ENCODE results near the gene SEC61B. TPM values are rescaled to one million over a fixed set of nuclear protein-coding genes. Genes with fewer than 3 reads are reported as not detected.
A peak's percentile ranks its signal among the peaks of the same experiment; 100 is the strongest.

Gene SEC61B
- total RNA-seq, 1 experiment from 2014 or later, result 167 TPM

DNA sequence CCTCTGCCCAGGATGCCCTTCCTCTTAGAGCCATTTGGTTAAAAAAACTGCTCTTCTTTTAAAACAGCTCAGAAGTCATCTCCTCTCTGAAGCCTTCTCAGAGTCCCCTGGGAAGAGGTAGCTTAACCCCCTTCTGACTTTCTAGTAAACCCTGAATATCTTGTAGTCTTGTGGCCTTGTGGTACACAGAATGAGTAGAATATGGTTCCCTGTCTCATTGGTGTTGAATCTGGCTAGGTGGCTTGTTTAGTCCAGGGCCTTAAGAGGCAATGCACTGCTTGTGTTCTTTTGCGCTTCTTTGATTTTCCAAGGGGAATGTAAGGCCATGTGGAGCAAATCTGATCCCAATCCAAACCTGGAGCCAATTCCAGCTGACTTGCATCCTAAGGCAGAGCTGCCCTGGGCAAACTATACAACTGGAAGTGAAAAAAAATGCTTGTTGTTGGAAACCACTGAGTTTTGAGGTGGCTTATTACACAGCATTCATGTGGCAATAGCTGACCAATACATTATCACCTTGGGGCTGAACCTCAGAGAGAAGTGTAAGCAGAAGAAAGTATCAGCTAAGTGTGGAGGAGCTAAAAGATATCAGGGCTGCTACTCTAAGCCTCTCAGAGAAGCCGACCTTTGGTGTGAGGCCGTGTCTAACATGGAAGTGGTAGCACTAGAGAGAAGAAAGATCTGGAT lies 31.3 kb upstream of the SEC61B start:
- H3K9me3 Mint-ChIP-seq, result no peaks in the 10 kb centered on the region
- no peak overlapping the region for H3K4me3 Mint-ChIP-seq
- H3K36me3 Mint-ChIP-seq, result no peaks in the 10 kb centered on the region
- ATAC-seq, result no peak
- no peak for DNase-seq (ENCODE audit: low spot score)
- ChIA-PET POLR2A (no interaction called here), CTCF (no interaction called here)
- H3K27me3 Mint-ChIP-seq (ENCODE audit: low read depth), result peaks cover 2% of the 10 kb centered on the region; the same call in 1 of the 2 replicates
- TF ChIP-seq ZNF423 (CRISPR knock-in tag; IDR thresholded peaks at IDR 0.05) (no peak), NR3C1 (CRISPR knock-in tag; conservative IDR thresholded peaks at IDR 0.05; ENCODE audit: low read depth) (no peak), ZNF396 (CRISPR knock-in tag; IDR thresholded peaks at IDR 0.05; ENCODE audit: borderline replicate concordance) (no peak), JUN (CRISPR knock-in tag; IDR thresholded peaks at IDR 0.05) (no peak), NFATC4 (CRISPR knock-in tag; IDR thresholded peaks at IDR 0.05) (no peak), ZNF416 (CRISPR knock-in tag; IDR thresholded peaks at IDR 0.05) (no peak), CBFB (CRISPR knock-in tag; IDR thresholded peaks at IDR 0.05; ENCODE audit: low read depth) (no peak)
- TF ChIP-seq, protein P1, sequence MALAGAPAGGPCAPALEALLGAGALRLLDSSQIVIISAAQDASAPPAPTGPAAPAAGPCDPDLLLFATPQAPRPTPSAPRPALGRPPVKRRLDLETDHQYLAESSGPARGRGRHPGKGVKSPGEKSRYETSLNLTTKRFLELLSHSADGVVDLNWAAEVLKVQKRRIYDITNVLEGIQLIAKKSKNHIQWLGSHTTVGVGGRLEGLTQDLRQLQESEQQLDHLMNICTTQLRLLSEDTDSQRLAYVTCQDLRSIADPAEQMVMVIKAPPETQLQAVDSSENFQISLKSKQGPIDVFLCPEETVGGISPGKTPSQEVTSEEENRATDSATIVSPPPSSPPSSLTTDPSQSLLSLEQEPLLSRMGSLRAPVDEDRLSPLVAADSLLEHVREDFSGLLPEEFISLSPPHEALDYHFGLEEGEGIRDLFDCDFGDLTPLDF (CRISPR knock-in tag; IDR thresholded peaks at IDR 0.05), result no peak
- TF ChIP-seq, protein P2, sequence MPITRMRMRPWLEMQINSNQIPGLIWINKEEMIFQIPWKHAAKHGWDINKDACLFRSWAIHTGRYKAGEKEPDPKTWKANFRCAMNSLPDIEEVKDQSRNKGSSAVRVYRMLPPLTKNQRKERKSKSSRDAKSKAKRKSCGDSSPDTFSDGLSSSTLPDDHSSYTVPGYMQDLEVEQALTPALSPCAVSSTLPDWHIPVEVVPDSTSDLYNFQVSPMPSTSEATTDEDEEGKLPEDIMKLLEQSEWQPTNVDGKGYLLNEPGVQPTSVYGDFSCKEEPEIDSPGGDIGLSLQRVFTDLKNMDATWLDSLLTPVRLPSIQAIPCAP (CRISPR knock-in tag; IDR thresholded peaks at IDR 0.05), result no peak
- TF ChIP-seq, protein P3, sequence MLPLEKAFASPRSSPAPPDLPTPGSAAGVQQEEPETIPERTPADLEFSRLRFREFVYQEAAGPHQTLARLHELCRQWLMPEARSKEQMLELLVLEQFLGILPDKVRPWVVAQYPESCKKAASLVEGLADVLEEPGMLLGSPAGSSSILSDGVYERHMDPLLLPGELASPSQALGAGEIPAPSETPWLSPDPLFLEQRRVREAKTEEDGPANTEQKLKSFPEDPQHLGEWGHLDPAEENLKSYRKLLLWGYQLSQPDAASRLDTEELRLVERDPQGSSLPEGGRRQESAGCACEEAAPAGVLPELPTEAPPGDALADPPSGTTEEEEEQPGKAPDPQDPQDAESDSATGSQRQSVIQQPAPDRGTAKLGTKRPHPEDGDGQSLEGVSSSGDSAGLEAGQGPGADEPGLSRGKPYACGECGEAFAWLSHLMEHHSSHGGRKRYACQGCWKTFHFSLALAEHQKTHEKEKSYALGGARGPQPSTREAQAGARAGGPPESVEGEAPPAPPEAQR (CRISPR knock-in tag; IDR thresholded peaks at IDR 0.05), result no peak
- TF ChIP-seq, protein P4, sequence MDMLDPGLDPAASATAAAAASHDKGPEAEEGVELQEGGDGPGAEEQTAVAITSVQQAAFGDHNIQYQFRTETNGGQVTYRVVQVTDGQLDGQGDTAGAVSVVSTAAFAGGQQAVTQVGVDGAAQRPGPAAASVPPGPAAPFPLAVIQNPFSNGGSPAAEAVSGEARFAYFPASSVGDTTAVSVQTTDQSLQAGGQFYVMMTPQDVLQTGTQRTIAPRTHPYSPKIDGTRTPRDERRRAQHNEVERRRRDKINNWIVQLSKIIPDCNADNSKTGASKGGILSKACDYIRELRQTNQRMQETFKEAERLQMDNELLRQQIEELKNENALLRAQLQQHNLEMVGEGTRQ (CRISPR knock-in tag; IDR thresholded peaks at IDR 0.05), result no peak
- no peak overlapping the region for H3K27ac Mint-ChIP-seq
- peaks cover 7% of the 10 kb centered on the region for H3K4me1 Mint-ChIP-seq

DNA sequence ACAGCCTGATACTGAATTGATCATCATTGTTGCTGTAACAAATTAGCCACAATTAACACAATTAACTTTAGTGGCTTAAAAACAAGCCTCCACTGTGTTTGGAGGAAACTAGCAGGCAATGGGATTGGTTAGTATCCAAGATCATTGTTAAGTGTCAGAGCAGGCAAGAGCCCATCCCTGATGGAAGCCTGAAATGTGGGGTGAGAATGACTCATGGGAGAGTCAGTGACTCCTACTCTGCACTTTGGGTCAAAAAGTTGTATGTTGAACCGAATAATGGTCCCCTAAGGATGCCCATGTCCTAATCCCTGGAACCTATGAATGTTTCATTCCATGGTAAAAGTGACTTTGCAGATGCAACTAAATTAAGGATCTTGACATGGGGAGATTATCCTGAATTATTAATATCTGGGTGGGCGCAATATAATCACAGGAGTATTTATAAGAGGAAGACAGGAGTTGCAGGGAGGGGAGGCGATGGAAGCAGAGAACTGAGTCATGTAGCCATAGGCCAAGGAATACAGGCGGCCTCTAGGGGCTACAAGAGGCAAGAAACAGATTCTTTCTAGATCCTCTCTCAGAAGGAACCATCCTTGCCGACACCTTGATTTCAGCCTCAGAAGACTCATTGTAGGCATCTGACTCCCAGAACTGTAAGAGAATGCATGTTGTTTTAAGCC lies 29.2 kb upstream of the SEC61B start:
- H3K27me3 Mint-ChIP-seq (ENCODE audit: low read depth), result peaks cover 2% of the 10 kb centered on the region; the same call in 1 of the 2 replicates
- H3K4me3 Mint-ChIP-seq, result no peak overlapping the region
- ChIA-PET CTCF (interaction anchor here (2.3 kb wide), 1 partner anchor 8 kb away, joined by 7 read pairs; no protein-coding TSS in a partner anchor), POLR2A (no interaction called here)
- H3K27ac Mint-ChIP-seq, result no peak overlapping the region
- H3K4me1 Mint-ChIP-seq, result peaks cover 7% of the 10 kb centered on the region; the same call in 1 of the 2 replicates
- no peaks in the 10 kb centered on the region for H3K36me3 Mint-ChIP-seq
- no peak for DNase-seq (ENCODE audit: low spot score)
- no peaks in the 10 kb centered on the region for H3K9me3 Mint-ChIP-seq
- ATAC-seq, result peak; percentile 74
- TF ChIP-seq, protein P5, sequence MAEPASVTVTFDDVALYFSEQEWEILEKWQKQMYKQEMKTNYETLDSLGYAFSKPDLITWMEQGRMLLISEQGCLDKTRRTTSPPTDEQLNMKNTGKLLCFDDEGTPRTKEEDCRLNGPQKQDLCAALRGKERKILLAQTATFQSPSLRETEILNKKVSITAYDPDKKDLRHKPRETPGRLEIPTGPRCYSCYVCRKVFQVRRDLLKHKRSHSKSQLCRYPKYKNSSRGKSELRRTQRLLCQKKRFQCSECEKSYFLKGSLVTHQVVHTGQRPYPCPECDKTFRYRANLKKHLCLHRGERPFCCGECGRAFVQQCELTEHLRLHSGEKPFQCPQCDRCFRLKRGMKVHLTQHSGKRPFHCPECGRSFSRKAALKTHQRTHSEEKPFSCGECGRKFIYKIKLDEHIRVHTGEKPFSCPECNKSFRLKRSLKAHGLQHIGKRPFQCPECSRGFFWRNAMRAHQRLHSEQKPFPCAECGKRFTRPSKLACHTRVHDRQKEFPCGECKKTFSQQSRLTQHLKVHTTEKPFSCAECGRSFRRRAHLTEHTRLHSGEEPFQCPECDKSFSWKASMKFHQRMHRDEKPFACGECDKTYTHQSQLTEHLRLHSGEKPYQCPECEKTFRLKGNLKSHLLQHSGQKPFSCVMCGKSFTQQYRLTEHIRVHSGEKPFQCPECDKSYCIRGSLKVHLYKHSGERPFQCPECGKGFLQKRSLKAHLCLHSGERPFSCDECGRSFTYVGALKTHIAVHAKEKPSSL (CRISPR knock-in tag; conservative IDR thresholded peaks at IDR 0.05), result no peak
- TF ChIP-seq, protein P6, sequence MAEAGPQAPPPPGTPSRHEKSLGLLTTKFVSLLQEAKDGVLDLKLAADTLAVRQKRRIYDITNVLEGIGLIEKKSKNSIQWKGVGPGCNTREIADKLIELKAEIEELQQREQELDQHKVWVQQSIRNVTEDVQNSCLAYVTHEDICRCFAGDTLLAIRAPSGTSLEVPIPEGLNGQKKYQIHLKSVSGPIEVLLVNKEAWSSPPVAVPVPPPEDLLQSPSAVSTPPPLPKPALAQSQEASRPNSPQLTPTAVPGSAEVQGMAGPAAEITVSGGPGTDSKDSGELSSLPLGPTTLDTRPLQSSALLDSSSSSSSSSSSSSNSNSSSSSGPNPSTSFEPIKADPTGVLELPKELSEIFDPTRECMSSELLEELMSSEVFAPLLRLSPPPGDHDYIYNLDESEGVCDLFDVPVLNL (CRISPR knock-in tag; IDR thresholded peaks at IDR 0.05; ENCODE audit: borderline replicate concordance, low read depth), result no peak
- TF ChIP-seq, protein P2 (CRISPR knock-in tag; IDR thresholded peaks at IDR 0.05), result no peak
- TF ChIP-seq, protein P7, sequence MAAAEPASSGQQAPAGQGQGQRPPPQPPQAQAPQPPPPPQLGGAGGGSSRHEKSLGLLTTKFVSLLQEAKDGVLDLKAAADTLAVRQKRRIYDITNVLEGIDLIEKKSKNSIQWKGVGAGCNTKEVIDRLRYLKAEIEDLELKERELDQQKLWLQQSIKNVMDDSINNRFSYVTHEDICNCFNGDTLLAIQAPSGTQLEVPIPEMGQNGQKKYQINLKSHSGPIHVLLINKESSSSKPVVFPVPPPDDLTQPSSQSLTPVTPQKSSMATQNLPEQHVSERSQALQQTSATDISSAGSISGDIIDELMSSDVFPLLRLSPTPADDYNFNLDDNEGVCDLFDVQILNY (CRISPR knock-in tag; IDR thresholded peaks at IDR 0.05), result no peak
- TF ChIP-seq ATF1 (CRISPR knock-in tag; IDR thresholded peaks at IDR 0.05) (no peak), ZNF423 (CRISPR knock-in tag; IDR thresholded peaks at IDR 0.05) (no peak), ZNF671 (CRISPR knock-in tag; IDR thresholded peaks at IDR 0.05) (no peak), SMAD3 (CRISPR knock-in tag; IDR thresholded peaks at IDR 0.05; ENCODE audit: borderline replicate concordance) (no peak), ZNF219 (CRISPR knock-in tag; IDR thresholded peaks at IDR 0.05; ENCODE audit: borderline replicate concordance) (no peak), SOX15 (CRISPR knock-in tag; IDR thresholded peaks at IDR 0.05) (no peak), ZNF317 (CRISPR knock-in tag; IDR thresholded peaks at IDR 0.05; ENCODE audit: borderline replicate concordance, low read depth) (no peak), TEAD4 (CRISPR knock-in tag; IDR thresholded peaks at IDR 0.05) (no peak), ZNF396 (CRISPR knock-in tag; IDR thresholded peaks at IDR 0.05; ENCODE audit: borderline replicate concordance) (no peak)
- TF ChIP-seq, protein P8, sequence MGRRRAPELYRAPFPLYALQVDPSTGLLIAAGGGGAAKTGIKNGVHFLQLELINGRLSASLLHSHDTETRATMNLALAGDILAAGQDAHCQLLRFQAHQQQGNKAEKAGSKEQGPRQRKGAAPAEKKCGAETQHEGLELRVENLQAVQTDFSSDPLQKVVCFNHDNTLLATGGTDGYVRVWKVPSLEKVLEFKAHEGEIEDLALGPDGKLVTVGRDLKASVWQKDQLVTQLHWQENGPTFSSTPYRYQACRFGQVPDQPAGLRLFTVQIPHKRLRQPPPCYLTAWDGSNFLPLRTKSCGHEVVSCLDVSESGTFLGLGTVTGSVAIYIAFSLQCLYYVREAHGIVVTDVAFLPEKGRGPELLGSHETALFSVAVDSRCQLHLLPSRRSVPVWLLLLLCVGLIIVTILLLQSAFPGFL (CRISPR knock-in tag; IDR thresholded peaks at IDR 0.05; ENCODE audit: borderline replicate concordance), result no peak

Data from WTC11 (cell line).